GM21825 (cell line): ENCODE data around the gene RGS10.
"Not testable (repeated sequence)": the region's sequence is repeated elsewhere in the genome, so short reads cannot be mapped to it uniquely, and the experiment has no call there.

Experiments
- ATAC-seq: cut with Tn5 transposase; IDR thresholded peaks from one replicate; pipeline ENCODE4 v1.9.1; 2021; ENCODE audit warnings: mild to moderate bottlenecking, moderate library complexity; ENCODE audit not compliant: unreplicated experiment

Gene RGS10

DNA sequence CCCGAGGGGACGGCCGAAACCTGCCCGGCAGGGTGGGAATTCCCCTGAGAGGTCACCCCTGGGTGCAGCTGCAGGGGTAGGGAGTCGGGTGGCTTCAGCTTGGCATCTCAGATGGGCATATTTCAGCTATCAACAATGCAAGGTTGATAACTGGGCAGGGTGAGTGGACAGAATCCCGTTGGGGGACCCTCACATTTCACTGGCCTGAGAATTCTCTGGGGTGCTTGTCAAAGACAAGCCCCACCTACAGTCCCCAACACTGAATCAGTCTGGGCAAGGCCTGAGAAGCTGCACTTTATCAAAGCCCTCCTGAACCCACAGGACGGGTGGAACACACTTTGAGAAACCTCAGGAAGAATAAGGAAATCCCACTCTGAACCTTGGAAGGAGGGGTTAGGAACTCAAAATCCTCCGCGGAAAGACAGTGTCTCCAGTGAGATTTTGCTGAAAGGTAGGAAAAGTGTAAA, 3.1 kb downstream of the RGS10 start:
- ATAC-seq, result no peak

DNA sequence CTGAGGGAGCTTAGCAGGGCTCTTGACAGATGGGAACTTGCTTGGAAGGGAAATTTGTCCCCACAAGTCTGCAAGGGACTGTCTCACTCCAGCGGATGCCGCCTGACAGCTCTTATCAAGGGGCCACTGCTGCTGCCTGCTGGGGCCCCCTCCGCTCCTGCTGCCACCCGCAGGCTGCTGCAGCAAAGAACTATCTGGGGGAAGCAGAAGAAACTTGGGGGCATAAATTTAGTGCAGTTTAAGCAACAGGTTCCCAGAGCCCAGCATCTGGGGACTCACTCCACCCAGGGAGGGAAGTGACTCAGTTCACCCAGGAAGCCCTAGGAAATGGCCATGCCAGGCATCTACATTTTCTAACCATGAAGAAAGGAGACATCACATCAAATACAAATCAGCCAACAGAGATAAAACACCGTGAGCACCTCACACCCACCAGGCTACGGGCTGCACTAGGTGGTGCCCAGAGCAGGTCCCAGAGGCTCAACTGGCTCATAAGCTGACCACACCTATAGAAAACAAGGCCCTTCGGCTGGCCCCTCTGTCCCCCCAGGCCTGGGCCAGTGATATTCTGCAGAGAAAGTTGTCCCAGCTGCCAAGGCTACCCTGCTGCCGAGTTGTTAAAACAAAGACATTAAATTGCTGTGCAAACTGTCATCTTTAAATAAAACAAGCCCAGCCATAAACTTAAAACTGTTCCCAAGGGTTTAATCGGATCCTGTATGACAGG, 3.7 kb downstream of the RGS10 start:
- ATAC-seq, result no peak

DNA sequence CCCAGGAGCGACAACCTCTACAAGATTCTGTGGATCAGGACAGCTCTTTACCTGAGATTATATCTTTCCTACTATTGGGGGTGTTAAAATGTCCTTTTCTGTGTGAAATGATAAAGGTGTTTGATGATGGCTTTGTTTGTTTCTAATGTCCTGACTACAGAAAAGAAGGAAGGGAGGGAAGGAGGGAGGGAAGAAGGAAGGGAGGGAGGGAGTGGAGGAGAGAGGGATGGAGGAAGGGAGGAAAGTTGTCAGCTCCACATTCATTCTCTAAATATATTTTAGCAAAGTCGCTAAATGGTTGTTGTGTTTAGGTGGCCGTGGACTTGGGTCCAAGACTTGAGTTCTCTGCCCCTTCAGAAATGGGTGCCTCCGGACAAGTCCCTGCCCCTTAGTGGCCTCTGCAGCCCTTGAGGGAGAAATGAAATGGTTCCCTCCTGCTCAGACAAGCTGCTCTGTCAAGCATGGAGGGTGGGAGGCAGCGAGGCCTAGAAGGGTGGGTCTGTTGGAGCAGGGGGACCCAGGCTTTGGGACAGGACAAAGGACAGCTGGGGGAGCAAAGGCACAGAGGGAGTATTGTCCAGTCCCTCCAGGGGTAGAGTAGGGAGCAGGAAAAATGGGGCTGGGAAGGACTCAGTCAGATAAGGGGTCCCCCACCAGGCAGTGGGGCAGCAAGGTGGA, 4.4 kb downstream of the RGS10 start:
- no peak for ATAC-seq

DNA sequence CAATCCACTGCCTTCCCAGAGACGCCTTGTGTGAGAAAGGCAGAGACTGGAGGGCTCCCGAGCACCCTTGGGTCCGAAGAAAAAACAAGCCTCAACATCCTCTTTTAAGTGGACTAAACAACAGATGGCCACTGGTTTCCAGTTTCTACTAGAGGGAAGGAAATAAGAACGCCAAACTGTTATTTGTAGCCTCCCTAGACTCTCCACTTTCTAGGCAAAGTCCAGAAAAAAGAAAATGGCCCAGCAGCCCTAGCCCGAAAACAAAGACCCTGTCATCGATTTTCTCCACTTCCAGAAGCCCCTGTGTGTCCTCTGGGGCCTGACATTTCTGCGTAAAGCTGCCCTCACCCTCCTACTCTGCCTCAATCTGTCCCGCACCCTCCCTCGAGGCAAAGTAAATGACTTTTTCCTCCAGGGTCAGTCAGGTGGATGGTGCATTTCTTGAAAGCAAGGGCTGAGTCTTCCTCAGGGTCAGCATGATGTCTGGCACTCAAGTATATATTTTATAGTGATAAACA, 6.0 kb downstream of the RGS10 start:
- no peak for ATAC-seq

DNA sequence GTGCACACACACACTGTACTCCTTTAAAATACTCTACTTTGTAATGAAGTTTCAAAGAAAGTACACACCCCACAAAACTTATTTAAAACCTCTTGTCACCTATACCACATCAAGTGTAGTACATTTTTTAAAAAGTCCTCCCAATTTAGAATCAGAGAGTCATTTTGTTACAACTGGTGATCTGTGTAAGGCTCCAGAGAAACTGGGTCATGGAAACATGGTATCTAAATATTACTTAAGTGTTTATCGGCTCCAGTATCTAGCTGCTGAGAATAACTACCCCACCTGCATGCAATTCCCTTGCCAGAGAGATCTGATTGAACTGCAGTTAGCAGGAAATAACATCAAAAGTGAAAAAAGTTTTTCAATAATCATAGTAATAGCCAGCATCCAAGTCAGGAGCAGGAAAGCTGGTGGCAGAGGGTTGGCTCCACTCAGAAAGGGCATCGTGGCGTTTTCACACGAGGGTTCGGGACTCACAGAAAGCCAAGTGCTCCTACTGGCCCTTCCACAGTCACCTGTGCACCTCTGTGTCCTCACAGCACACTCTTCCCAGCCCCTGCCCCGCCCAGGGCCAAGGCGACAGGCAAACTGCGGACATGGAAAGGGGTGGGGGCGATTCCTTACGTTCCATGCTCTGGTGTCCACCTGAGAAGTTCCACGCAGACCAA, 6.5 kb downstream of the RGS10 start:
- ATAC-seq, result no peak

DNA sequence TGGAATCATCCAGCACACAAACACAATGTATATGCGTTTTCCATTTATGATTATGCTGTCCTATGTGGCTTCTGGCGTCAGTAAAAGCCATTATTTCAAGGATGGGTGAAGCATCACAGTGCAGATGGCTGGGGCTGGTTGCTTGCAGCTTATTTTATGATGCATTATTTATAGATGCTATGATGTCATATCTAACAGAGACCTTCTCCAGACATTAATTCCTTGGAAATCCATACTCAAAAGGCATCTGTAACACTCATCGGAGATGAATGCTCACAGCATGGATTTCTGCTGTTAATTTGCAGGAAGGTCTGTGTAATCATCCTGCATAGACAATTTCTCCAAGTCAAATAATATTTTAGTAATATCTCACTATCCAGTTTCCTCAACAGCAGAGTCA, 7.2 kb downstream of the RGS10 start:
- no peak for ATAC-seq

DNA sequence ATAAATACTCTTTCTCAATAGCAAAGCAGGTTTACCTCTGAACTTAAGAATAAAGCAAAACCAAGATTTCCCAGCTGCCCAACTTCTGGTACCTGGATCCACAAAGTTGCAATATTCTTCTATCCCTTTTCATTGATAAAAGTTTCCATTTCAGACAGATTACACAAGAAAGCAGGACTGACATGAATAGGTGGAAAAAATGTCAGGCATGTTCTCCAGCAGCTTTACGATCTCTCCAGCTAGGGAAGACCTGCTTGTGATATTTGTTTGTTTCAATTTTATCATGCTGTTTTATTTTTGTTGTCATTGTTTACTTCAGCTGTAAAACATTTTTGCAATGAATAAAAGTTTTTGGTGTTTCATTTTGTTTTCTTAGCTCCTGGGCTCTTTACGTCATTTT, 9.0 kb downstream of the RGS10 start:
- no peak for ATAC-seq

DNA sequence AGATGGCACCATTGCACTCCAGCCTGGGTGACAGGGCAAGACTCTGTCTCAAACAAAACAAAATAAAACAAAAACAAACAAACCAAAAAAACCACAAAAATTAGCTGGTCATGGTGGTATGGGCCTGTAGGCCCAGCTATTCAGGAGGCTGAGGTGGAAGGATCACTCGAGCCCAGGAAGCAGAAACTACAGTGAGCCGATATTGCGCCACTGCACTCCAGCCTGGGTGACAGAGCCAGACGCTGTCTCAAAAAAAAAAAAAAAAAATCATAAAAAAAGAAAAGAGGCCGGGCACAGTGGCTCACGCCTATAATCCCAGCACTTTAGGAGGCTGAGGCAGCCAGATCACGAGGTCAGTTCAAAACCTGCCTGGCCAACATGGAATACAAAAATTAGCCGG, 9.7 kb downstream of the RGS10 start:
- not testable (repeated sequence) for ATAC-seq

DNA sequence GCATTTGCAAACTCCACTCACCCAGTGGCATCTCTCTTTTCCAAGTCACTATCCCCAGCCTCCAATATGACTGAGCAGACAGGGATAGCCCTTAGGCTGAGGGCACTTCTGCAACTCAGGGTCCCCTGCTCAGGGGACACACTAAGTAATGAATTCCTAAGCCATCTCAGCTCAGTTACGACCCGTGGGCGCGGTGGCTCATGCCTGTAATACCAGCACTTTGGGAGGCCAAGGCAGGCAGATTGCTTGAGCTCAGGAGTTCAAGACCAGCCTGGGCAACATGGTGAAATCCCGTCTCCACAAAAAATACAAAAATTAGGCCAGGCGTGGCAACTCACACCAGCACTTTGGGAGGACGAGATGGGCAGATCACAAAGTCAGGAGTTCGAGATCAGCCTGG, 10.3 kb downstream of the RGS10 start:
- ATAC-seq, result not testable (repeated sequence)

DNA sequence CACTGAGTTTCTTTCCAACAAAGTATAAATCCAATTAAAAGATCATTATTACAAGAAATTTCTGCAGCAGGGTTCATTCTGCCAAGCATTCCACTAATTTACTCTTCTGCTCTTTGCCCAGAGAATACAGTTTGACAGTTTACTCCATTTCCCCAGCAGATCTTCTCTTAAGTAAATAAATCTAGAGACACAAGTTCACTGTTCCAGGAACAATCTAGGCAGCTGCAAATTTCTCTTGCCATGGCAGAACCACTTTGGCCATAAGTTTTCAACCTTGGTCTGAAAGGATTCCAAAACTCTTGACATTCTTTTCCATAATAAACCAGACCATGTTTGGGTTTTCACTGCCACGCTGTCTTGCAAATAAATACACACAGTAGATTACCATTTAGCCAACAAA, 11.5 kb downstream of the RGS10 start:
- ATAC-seq, result no peak

DNA sequence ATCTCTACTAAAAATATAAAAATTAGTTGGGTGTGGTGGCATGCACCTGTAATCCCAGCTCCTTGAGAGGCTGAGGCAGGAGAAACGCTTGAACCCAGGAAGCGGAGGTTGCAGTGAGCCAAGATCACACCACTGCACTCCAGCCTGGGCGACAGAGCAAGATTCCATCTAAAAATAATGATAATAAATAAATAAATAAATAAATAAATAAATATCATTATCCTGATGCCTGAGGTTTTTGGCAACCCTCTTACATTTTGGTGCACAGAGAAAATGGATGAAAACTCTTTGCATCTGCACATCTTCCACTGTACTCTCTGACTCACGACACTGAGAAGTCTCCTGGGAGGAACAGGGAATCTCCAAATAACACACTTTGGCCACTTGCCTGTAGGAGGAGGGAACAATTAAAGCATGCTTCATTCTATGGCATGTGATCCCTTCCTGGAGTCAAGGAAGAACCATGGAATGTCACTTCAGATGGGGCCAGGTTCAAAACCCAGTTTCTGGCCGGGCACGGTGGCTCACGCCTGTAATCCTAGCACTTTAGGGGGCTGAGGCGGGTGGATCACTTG, 13.8 kb downstream of the RGS10 start:
- not testable (repeated sequence) for ATAC-seq

DNA sequence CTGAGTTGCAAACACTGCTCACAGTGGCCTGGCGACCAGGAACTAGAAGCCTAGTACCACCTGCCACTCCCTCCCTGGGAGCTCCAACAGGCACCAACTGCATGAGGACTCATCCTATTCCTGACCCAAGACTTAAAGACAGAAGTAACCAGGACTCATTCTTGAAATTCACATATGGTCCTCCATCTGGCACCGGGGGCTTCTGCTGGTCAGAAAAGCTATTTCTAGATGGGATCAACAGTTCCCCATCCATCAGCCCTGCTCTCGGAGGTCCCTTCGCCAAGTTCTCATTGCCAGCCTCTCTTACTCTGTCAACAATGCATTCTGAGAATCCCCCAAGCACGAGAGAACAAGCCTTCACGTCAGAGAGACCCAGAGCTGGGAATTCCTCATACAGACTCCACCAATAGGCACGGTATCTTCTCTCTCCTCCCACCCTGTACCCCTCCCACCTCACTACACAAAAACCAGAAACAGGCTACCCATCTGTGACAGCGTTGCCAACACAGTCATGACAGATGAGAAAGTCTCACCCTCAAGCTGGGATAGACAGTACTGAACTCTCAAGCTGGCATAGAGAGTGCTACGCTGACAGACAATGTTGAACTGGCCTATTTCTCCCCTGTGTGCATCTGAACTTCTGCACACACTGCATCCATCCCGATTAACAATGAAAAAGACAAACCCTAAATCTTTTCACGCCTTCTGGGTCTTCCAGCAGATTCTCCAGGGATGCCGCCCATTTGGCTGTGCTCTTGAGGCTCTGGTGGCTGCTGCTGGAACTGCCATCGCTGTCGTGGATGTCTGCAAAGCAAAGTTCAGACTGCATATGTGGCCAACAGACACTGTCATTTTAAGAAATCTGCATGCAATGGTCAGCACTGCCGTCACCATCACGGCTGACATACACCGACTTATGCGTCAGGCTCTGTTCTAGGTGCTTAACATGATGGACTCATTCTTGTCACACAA, 15.6 kb downstream of the RGS10 start:
- ATAC-seq, result no peak

DNA sequence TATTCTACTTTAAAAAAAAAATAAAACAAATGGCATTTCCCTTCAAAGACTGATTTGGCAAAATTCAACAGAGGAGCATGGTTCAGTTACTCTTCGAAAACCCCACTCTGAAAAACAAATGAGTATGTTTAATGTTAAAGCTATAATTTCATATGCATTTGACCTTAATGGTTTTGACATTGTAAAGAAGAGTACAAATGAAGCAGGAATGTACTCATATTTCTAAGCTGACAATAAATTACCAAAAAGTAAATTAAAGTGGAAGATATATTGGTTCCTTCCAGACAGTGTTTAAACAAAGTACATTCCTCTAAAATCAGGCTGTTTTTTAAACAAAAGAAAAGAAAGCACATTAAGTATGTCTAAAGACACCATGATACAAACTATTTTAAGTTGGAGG, 16.4 kb downstream of the RGS10 start:
- ATAC-seq, result no peak

DNA sequence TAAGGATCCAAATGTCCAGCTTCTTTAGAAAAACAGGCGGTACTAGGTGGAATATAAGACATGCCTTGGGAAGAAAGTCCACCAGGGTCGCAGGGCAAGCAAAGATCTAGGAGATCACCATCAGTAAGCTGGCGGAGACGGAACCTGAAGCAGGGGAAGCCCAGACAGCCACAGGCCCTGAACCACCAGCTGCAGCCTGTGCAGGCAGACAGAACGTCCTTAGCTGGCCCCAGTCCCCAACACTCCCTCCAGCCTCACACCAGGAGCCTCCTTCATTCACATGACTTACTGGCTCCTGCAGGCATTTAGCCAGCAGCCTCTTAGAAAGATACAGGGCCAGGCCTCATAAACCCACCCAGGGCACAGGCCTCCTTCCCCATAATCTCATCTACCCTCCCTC, 17.4 kb downstream of the RGS10 start:
- no peak for ATAC-seq

DNA sequence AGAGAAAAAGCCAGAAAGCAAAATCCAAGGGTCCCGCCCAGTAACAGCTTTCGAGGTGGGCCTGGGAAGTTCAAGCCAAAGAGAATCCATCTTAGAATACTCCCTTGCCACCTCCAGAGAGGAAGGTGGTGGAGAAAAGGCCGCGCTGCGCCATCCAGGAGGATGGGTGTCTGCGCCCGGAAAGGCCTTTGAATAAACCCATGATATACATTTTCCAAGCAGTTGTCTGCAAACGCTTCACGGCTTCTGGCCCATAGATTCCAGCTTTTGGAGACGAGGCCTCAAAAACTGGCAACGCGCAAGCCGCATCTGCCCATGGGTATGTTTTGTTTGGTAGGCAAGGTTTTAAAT, 17.8 kb downstream of the RGS10 start:
- no peak for ATAC-seq

DNA sequence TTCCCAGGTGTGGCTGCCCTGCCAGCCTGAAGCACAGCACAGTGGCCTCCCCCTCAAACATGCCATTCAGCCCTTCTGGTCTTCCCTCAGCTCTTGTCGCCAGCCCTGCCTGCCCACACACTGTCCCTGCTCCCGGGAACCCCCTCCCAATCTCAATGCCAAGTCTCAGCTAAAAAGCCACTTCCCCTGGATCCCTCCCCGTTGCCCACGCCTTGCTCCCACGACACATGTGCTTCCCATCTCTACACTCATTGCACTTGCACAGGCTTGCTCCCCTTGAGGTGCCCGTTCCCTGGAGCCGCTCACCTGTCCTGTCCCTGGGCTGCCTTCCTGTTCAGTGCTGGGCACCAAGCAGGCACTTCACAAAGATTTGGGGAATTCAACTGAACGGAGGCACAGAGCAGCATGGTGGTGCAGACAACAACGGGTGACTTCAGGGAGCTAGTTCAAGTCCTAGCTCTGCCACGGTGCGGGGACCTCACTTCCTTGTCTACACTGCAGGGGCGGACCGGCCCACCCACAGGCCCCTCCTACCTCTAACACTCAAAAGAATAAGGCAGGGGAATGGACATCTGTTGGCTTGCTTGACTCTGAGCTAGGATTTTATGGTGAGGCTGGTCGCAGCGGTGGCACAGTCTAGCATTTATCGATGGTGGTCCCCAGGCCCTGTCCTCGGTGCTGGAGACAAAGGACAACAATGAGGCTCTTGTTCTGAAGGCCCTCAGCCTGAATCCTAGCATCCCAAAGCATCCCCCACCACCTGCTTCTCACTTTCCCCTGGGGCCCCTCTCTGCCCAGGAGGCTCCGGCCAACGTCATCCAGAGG, 18.4 kb downstream of the RGS10 start:
- no peak for ATAC-seq

DNA sequence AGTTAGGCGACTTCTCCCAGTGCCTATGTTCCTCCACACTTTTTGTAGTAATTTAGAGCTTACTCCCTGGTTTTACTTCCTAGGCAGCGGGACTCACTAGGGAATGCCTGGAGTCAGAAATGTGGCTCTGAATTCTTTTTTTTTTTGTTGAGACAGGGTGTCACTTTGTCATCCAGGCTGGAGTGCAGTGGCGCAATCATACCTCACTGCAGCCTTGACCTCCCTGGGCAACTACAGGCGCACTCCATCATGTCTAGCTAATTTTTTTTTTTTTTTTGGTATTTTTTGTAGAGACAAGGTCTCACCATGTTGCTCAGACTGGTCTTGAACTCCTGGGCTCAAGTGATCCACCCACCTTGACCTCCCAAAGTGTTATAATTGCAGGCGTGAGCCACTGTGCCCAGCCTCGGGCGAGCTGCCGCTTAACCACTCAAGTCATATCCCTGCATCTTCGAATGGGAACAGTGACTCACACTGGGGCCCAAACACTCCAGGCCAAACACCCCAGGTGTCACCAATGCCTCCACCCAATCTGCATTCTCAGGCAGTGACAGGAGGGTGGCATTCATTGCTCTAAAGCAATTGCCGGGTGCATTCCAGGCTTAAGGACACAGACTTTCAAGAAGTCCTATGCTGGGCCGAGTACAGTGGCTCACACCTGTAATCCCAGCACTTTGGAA, 19.6 kb downstream of the RGS10 start:
- ATAC-seq, result no peak

DNA sequence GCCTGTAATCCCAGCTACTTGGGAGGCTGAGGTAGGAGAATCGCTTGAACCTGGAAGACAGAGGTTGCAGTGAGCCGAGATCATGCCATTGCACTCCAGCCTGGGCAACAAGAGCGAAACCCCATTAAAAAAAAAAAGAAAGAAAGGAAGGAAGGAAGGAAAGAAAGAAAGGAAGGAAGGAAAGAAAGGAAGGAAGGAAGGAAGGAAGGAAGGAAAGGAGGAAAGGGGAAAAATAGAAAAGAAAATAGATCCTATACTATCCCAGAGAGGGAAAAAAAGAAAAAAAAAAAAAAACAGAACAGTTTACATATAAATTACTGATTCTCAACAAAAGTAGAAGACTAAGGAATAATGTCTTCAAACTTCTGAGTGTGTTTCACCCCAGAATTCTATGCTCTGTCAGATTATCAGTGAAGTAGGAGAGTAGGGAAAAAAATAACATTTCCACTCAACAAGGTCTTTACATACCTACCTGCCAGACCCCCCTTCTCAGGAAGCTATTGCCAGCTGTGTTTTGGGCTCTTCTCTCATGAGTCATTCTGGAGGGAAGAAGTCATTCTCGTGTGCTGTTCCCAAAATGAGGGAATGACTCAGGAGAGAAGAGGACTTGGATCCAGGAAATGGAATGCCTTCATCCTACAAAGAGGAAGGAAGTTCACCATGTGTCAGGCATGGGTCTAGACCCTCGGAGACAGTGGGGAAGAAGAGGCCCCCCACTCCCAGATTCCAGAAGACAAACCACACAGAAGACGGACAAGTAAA, 20.9 kb downstream of the RGS10 start:
- ATAC-seq, result no peak
